Loucy (cell line): ENCODE data around the gene FAT3.

ENCODE experiments used
- EZH2phosphoT487 ChIP-seq: fragments of 200-600 bp; IDR thresholded peaks from 2 replicates; pipeline ENCODE4 v1.6.1; 2018; ENCODE audit warnings: antibody characterized with exemption, mild to moderate bottlenecking, moderate library complexity, borderline replicate concordance
- TF ChIP-seq, protein P1 (sequence below): fragments of 200-600 bp; sonication (generic); conservative IDR thresholded peaks from 2 replicates; pipeline ENCODE4 v1.5.1; 2014; ENCODE audit warnings: mild to moderate bottlenecking, antibody characterized with exemption, low read length

DNA sequence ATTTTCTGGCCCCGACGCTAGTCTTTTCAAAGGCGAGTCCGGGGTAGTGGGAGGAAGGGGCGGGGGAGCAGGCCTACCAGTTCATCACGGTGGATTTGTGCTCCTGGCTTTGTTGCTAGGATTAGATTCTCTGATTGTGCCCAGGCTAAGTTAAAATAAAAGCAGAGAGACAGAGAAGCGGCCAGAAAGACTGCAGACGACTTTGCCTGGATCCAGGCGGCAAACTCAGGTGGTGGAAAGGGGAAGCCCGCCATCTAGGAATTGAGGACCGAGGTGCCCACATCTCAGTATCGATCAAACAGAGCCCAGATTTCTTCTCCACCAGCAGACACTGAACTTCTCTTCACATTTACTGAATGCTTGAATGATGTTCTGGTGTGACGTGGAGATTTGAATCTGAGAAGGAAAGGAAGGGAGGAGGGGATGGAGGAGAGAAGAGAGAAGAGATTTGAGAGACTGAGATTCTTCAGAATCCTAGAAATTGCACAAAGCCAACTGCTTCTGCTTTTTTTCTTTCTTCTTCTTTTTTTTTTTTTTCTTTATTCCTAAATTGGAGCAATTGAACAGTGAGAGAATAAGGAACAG lies 2.7 kb downstream of the FAT3 start:
- TF ChIP-seq, protein P1, sequence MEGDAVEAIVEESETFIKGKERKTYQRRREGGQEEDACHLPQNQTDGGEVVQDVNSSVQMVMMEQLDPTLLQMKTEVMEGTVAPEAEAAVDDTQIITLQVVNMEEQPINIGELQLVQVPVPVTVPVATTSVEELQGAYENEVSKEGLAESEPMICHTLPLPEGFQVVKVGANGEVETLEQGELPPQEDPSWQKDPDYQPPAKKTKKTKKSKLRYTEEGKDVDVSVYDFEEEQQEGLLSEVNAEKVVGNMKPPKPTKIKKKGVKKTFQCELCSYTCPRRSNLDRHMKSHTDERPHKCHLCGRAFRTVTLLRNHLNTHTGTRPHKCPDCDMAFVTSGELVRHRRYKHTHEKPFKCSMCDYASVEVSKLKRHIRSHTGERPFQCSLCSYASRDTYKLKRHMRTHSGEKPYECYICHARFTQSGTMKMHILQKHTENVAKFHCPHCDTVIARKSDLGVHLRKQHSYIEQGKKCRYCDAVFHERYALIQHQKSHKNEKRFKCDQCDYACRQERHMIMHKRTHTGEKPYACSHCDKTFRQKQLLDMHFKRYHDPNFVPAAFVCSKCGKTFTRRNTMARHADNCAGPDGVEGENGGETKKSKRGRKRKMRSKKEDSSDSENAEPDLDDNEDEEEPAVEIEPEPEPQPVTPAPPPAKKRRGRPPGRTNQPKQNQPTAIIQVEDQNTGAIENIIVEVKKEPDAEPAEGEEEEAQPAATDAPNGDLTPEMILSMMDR: no peak
- no peak for TF ChIP-seq EZH2phosphoT487
